ENCODE measurements around the gene CRLF2.
"Not testable (repeated sequence)": the region's sequence is repeated elsewhere in the genome, so short reads cannot be mapped to it uniquely, and the experiment has no call there.

CRLF2 gene

DNA sequence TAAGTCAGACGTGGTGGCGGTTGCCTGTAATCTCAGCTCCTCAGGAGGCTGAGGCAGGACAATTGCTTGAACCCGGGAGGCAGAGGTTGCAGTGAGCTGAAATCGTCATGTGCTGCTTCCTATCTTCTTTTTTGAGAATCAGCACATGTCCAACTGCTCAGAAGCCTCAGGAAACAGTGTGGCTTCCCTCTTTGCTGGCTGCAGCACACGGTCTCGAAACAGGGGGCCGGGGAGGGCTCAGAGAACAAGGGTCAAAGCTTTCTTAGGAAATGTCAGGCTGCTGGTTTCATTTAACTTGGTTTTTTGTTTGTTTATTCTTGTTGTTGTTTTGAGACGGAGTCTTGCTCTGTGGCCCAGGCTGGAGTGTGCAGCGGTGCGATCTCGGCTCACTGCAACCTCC lies 31.3 kb downstream of the CRLF2 start:
- TF ChIP-seq, protein P1, sequence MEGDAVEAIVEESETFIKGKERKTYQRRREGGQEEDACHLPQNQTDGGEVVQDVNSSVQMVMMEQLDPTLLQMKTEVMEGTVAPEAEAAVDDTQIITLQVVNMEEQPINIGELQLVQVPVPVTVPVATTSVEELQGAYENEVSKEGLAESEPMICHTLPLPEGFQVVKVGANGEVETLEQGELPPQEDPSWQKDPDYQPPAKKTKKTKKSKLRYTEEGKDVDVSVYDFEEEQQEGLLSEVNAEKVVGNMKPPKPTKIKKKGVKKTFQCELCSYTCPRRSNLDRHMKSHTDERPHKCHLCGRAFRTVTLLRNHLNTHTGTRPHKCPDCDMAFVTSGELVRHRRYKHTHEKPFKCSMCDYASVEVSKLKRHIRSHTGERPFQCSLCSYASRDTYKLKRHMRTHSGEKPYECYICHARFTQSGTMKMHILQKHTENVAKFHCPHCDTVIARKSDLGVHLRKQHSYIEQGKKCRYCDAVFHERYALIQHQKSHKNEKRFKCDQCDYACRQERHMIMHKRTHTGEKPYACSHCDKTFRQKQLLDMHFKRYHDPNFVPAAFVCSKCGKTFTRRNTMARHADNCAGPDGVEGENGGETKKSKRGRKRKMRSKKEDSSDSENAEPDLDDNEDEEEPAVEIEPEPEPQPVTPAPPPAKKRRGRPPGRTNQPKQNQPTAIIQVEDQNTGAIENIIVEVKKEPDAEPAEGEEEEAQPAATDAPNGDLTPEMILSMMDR (conservative IDR thresholded peaks at IDR 0.05) = no peak
- H3K27ac ChIP-seq = no peak overlapping the region

DNA sequence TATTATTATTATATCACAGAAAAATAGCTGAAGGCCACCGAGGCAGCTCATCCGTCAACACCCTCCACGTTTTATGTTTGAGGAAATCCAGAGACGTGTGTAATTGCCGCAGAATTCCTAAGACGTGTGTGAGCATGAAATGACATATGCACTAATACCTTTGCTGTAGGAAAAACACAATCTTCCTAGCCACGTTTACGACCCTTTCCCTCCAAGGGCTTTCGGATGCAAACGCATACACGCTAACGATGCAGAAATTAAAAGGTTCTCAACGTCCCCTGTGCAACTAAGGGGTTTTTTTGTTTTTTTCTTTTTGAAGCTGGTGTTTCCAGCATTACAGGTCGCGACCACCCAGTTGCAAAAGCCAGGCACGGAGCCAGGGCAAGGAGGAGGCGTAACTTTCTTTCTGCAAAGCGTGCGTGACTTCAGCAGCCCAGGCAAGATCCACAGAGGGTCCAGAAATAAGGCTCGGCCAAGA lies 33.8 kb downstream of the CRLF2 start:
- H3K27ac ChIP-seq = no peak overlapping the region
- TF ChIP-seq, protein P1 (conservative IDR thresholded peaks at IDR 0.05) = no peak

DNA sequence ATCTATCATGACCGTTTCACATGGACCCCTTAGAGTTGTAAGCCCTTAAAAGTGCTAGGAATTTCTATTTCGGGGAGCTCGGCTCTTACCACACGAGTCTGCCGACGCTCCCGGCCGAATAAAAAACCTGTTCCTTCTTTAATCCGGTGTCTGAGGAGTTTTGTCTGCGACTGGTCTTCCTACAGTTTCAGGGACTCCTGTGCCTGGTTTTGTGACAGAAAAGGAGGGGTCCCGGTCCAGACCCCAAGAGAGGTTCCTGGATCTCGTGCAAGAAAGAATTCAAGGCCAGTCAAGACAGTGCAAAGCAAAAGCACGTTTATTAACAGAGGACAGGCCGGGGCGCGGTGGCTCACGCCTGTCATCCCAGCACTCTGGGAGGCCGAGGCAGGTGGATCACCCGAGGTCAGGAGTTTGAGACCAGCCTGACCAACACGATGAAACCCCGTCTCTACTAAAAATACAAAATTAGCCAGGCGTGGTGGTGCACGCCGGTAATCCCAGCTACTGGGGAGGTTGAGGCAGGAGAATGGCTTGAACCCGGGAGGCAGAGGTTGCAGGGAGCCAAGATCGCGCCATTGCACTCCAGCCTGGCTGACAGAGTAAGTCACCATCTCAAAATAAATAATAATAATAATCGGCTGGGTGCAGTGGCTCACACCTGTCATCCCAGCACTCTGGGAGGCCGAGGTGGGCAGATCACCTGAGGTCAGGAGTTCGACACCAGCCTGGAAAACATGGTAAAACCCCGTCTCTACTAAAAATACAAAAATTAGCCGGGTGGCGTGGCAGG lies 35.7 kb downstream of the CRLF2 start:
- H3K27ac ChIP-seq = not testable (repeated sequence)

DNA sequence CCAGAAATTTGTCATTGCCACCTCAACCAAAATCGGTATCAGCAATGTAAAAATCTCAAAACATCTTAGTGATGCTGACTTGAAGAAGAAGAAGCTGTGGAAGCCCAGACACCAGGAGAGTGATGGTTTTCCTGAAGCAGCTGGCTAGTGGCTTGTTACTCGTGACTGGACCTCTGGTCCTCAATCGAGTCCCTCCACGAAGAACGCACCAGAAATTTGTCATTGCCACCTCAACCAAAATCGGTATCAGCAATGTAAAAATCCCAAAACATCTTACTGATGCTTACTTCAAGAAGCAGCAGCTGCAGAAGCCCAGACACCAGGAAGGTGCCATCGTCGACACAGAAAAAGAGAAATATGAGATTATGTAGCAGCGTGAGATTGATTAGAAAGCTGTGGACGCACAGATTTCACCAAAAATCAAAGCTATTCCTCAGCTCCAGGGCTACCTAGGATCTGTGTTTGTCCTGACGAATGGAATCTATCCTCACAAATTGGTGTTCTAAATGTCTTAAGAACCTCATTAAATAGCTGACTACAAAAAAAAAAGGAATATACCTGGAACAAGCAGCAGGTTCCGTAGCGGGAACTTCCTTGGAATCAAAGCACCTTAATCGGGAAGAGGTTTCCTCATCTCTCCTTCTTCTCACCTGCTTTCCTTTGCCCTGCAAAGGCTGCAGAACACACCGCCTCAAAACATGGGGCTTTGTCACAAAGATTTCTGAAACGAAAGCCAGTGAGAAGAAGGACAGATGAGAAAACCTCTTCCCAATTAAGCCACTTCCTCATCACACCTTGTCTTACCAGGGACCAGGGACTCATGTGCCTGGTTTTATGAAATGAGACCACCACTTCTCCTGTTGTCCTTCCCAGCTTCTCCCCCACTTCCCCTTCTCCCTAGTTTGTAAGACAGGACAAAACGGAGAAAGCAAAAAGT lies 37.6 kb downstream of the CRLF2 start:
- H3K27ac ChIP-seq = not testable (repeated sequence)

DNA sequence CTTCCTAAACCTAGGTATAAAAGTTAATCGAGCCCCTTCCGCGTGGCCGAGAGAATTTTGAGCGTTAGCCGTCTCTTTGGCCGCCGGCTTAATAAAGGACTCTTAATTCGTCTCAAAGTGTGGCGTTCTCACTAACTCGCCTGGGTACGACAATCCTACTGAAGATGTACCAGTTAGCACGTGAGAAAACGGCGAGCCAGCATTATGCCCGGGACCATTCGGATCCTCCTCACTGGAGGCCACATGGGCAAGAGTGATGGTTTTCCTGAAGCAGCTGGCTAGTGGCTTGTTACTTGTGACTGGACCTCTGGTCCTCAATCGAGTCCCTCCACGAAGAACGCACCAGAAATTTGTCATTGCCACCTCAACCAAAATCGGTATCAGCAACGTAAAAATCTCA lies 39.0 kb downstream of the CRLF2 start:
- H3K27ac ChIP-seq = not testable (repeated sequence)

DNA sequence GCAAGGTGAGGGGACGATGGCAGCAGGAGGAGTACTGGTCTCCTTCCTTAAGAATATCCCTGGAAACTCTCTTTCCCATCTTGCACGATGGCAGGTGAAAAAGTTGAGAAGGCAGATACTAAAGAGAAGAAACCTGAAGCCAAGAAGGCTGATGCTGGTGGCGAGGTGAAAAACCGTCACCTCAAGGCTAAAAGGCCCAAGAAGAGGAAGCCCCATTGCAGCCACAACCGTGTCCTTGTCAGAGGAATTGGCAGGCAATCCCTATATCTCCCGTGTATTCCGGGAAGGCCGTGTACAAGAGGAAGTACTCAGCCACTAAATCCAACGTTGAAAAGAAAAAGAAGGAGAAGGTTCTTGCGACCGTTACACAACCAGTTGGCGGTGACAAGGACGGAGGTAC lies 40.0 kb downstream of the CRLF2 start:
- TF ChIP-seq, protein P1 (conservative IDR thresholded peaks at IDR 0.05) = no peak
- H3K27ac ChIP-seq = no peak overlapping the region

DNA sequence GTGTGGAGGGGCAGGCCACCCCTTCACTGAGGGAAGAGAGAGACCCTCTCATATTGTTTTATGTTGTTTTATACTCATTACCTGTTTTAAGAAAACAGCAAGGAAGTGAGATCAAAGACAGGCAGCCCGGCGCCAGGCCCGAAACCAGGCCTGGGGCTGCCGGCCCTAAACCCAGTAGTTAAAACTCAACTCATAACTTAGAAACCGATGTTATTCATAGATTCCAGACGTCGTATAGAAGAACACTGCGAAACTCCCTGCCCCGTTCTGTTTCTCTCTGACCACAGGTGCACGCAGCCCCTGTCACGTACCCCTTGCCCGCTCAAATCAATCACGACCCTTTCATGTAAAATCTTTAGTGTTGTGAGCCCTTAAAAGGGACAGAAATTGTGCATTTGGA lies 40.5 kb downstream of the CRLF2 start:
- H3K27ac ChIP-seq = not testable (repeated sequence)

DNA sequence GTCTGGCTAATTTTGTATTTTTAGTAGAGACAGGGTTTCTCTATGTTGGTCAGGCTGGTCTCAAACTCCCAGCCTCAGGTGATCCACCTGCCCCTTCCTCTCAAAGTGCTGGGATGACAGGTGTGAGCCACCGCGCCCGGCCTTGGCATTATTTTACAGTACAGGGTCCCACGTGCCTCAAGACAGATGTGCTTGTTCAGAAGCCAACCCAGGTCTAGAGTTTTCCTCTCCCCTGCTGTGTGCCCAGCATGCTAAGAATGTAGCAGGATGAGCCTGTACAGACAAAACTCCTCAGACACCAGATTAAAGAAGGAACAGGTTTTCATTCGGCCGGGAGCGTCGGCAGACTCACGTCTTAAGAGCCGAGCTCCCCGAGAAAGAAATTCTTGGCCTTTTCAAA lies 42.2 kb downstream of the CRLF2 start:
- H3K27ac ChIP-seq = no peak overlapping the region
- TF ChIP-seq, protein P1 (conservative IDR thresholded peaks at IDR 0.05) = no peak

DNA sequence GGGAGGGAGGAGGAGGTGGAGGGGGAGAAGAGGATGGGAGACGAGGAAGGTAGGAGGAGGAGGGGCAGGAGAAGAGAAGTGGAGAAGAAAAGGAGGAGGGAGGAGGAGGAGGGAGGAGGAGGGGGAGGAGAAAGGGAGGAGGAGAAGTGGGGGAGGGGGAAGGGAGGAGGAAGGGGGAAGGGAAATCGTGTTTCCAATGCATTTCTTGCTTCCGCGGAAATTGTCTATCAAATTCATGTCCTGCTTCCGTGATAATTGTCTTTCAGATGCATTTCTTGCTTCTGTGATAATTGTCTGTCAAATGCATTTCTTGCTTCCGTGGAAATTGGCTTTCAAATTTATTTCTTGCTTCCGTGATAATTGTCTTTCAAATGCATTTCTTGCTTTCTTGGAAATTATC lies 43.3 kb downstream of the CRLF2 start:
- no peak overlapping the region for H3K27ac ChIP-seq
- TF ChIP-seq, protein P1 (conservative IDR thresholded peaks at IDR 0.05) = no peak

All from VCaP (cell line).